Sciatic nerve (tissue), 2 donors: Measurements from ENCODE around the gene GALNT1. TPM values are rescaled to one million over a fixed set of nuclear protein-coding genes. Genes with fewer than 3 reads are reported as not detected.

Experiments
- ATAC-seq: fragments of 200-7000 bp; cut with Tn5 transposase; one replicate; pipeline ENCODE4 v1.9.1; 2020; ENCODE audit warnings: mild to moderate bottlenecking, moderate library complexity
- DNase-seq: peaks from one replicate; pipeline ENCODE4 v3.0.0-alpha.2; 2020; ENCODE audit warnings: low spot score
- intact Hi-C: fragments of 100-400 bp; cut with DNase I; formaldehyde crosslinking; loops from one replicate; pipeline ENCODE4 v1.14.2; 2022
- total RNA-seq: library from RNA; stranded (reverse); fragmentation: NEBNext Ultra II Directional; extraction: Animal tissue kit (Norgen Biotek cat#: 25700); gene quantifications from one replicate; pipeline ENCODE4 v1.2.1, GENCODE V29; 2021
- donor health status: DM: no; HTN: no; CAD: no.
- donor health status: DM: no; HTN: no; CAD: no.

Gene GALNT1
- total RNA-seq, 1 donor from 2014 or later, result 64.9 TPM

- DNase-seq (peak; percentile 72), ATAC-seq (peak; percentile 96)
- intact Hi-C loops, result no loop called here
Measured at GRCh38 chr18:35695803-35696202, 114.3 kb downstream of the GALNT1 start.

- no peak for ATAC-seq
- DNase-seq, result no peak
- intact Hi-C loops, result no loop called here
Measured at GRCh38 chr18:35696307-35696706, 114.8 kb downstream of the GALNT1 start.

GRCh38 chr18:35697869-35698268 is 116.3 kb downstream of the GALNT1 start:
- intact Hi-C loops, result no loop called here
- no peak for ATAC-seq
- no peak for DNase-seq

- intact Hi-C loops, result no loop called here
- ATAC-seq (no peak), DNase-seq (no peak)
Measured at GRCh38 chr18:35703043-35703688, 121.6 kb downstream of the GALNT1 start.

GRCh38 chr18:35705988-35706387 is 124.4 kb downstream of the GALNT1 start:
- intact Hi-C loops, result no loop called here
- ATAC-seq, result no peak
- DNase-seq, result no peak

GRCh38 chr18:35707247-35707646 is 125.7 kb downstream of the GALNT1 start:
- ATAC-seq, result no peak
- DNase-seq, result no peak
- intact Hi-C loops, result no loop called here

GRCh38 chr18:35707674-35708073 is 126.1 kb downstream of the GALNT1 start:
- DNase-seq (no peak), ATAC-seq (no peak)
- intact Hi-C loops, result no loop called here

GRCh38 chr18:35710581-35710980 is 129.0 kb downstream of the GALNT1 start:
- intact Hi-C loops, result no loop called here
- DNase-seq, result no peak
- no peak for ATAC-seq

GRCh38 chr18:35711227-35711626 is 129.7 kb downstream of the GALNT1 start:
- DNase-seq, result no peak
- no peak for ATAC-seq
- intact Hi-C loops, result no loop called here

- ATAC-seq, result no peak
- intact Hi-C loops, result no loop called here
- DNase-seq, result no peak
Measured at GRCh38 chr18:35713545-35713944, 132.0 kb downstream of the GALNT1 start.

GRCh38 chr18:35714539-35714938 is 133.0 kb downstream of the GALNT1 start:
- no peak for ATAC-seq
- no peak for DNase-seq
- intact Hi-C loops, result no loop called here

- ATAC-seq, result no peak
- DNase-seq, result no peak
- intact Hi-C loops, result no loop called here
Measured at GRCh38 chr18:35715139-35715538, 133.6 kb downstream of the GALNT1 start.

- intact Hi-C loops, result no loop called here
- ATAC-seq, result no peak
- no peak for DNase-seq
Measured at GRCh38 chr18:35716169-35716831, 134.8 kb downstream of the GALNT1 start.

GRCh38 chr18:35717182-35717581 is 135.6 kb downstream of the GALNT1 start:
- intact Hi-C loops, result no loop called here
- DNase-seq, result no peak
- no peak for ATAC-seq

- intact Hi-C loops, result no loop called here
- no peak for ATAC-seq
- no peak for DNase-seq
Measured at GRCh38 chr18:35721431-35722081, 140.0 kb downstream of the GALNT1 start.

GRCh38 chr18:35728676-35729075 is 147.1 kb downstream of the GALNT1 start:
- no peak for DNase-seq
- ATAC-seq, result no peak
- intact Hi-C loops, result no loop called here

- ATAC-seq (no peak), DNase-seq (no peak)
- intact Hi-C loops, result no loop called here
Measured at GRCh38 chr18:35729991-35730668, 148.6 kb downstream of the GALNT1 start.

GRCh38 chr18:35730691-35731370 is 149.3 kb downstream of the GALNT1 start:
- no peak for DNase-seq
- ATAC-seq, result peak; percentile 30
- intact Hi-C loops, result no loop called here

GRCh38 chr18:35731701-35732100 is 150.2 kb downstream of the GALNT1 start:
- intact Hi-C loops, result no loop called here
- ATAC-seq, result no peak
- DNase-seq, result no peak
